VCaP (cell line): ENCODE measurements around the gene ACTN4.

Experiments
- H3K27ac ChIP-seq: fragments of 450-650 bp; 2 replicates; pipeline ENCODE4 v1.5.1; 2017
- TF ChIP-seq, protein P1 (sequence below): fragments of 450-650 bp; conservative IDR thresholded peaks from 2 replicates; pipeline ENCODE4 v1.5.1; 2017; ENCODE audit warnings: mild to moderate bottlenecking, moderate library complexity

The ACTN4 gene

GRCh38 chr19:38781058-38781457, 133.6 kb downstream of the ACTN4 start:
- no peak overlapping the region for H3K27ac ChIP-seq
- TF ChIP-seq, protein P1, sequence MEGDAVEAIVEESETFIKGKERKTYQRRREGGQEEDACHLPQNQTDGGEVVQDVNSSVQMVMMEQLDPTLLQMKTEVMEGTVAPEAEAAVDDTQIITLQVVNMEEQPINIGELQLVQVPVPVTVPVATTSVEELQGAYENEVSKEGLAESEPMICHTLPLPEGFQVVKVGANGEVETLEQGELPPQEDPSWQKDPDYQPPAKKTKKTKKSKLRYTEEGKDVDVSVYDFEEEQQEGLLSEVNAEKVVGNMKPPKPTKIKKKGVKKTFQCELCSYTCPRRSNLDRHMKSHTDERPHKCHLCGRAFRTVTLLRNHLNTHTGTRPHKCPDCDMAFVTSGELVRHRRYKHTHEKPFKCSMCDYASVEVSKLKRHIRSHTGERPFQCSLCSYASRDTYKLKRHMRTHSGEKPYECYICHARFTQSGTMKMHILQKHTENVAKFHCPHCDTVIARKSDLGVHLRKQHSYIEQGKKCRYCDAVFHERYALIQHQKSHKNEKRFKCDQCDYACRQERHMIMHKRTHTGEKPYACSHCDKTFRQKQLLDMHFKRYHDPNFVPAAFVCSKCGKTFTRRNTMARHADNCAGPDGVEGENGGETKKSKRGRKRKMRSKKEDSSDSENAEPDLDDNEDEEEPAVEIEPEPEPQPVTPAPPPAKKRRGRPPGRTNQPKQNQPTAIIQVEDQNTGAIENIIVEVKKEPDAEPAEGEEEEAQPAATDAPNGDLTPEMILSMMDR: no peak
